ENCODE results near the gene DOC2A. TPM values are rescaled to one million over a fixed set of nuclear protein-coding genes. Genes with fewer than 3 reads are reported as not detected.

The DOC2A gene
- total and polyA plus RNA-seq, 2 of the 4 experiments (the other 2 are of a cell fraction) = under 0.01 to 0.48 TPM

DNA sequence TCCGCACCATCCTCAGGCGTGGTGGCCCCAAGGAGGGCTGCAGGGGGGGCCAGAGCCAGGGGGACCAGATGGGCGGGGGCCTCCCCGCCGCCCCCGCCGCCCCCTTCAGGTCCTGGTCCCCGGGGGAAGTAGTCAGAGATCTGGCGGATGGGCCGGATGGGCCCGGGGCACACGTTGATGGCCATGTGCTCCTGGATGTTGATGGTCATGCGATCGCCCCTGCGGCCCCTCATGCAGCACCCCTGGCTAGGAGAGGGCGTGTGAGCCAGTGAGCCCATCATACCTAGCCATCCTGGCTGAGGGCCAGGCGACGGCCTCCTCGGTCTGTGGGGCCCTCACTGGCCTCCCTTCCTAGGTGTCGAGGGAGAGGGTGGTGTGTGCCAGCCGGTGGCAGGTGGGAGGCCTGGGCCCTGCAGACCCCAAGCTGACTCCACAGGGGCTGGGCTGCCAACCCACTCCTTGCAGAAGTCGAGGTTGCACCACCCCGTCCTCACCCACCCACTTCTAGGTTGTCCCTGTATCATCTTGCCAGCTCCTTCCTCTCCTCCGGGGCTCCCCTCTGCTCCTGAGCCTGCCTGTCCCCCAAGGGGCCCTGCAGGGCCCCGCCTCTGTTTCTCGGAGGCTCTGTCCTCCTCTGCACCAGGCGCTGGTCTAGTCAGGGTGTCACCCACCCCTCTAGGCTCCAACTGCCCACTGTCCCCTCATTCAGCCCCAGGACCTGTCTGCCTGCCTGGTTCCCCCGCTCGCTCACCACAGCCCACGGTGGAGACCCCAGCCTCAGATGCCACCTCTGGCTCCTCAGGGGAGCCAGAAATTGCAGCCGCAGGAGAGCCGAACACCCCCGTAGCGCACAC is 610 bp downstream of the DOC2A start:
- no peak for DNase-seq
- 16% methylated on average over 16 of the region's 34 CpGs; no CpG with 5 or more reads in 1 of the 2 experiments for WGBS, 2 experiments (ENCODE audit: extremely low coverage in 2 of 2, insufficient read length in 1 of 2)
- H3K4me3 ChIP-seq (ENCODE audit: insufficient read depth, low read depth, low read length) = no peak overlapping the region
- H4K8ac ChIP-seq (ENCODE audit: low read depth in 2 of 2, low read length in 2 of 2) = no peak overlapping the region
- no peak overlapping the region for H3K18ac ChIP-seq (ENCODE audit: low read depth, low read length)
- H3K27ac ChIP-seq (ENCODE audit: insufficient read depth, low read length) = no peak overlapping the region
- BruUV-seq (replicated peaks) = no TSS peak
- peak overlapping the region; percentile 23 for H2AFZ ChIP-seq (replicated peaks; ENCODE audit: low read length, poor library complexity)
- H3K4me2 ChIP-seq (ENCODE audit: low read depth, low read length) = no peak overlapping the region; the same call in 1 of the 2 replicates
- no peak overlapping the region for H2BK20ac ChIP-seq (ENCODE audit: low read depth, low read length)
- H4K5ac ChIP-seq (ENCODE audit: low read depth, low read length) = no peak overlapping the region
- H3K56ac ChIP-seq (ENCODE audit: extremely low read depth, insufficient read depth, low read length) = no peak overlapping the region
- ChIA-PET POLR2A (ENCODE audit: unreplicated experiment) (no interaction called here), CTCF (no interaction called here)
- H3K36me3 ChIP-seq (ENCODE audit: control insufficient read depth, insufficient read depth, low read length) = no peaks in the 10 kb centered on the region
- H3K14ac ChIP-seq (replicated peaks; ENCODE audit: low read depth, low read length) = no peak overlapping the region
- H3K9ac ChIP-seq (ENCODE audit: low read depth, low read length) = no peak overlapping the region
- H4K91ac ChIP-seq (ENCODE audit: insufficient read depth, low read depth, low read length) = no peak overlapping the region
- no peaks in the 10 kb centered on the region; the same call in 1 of the 2 replicates for H4K20me1 ChIP-seq (ENCODE audit: insufficient read depth, low read length)
- dilution Hi-C loops (cut with HindIII; ENCODE audit: low sequenced_read_pairs, unreplicated experiment) (no loop called here), in situ Hi-C loops (cut with MboI; ENCODE audit: low sequenced_read_pairs) (no loop called here), intact Hi-C loops (cut with micrococcal nuclease) (no loop called here)
- H3K79me1 ChIP-seq (ENCODE audit: low read depth in 1 of 2, low read length in 2 of 2) = no peaks in the 10 kb centered on the region; a peak in 1 of 4 replicates
- no peaks in the 10 kb centered on the region for H3K9me3 ChIP-seq (ENCODE audit: control insufficient read depth, insufficient read depth, low read length)
- TF ChIP-seq, protein P1, sequence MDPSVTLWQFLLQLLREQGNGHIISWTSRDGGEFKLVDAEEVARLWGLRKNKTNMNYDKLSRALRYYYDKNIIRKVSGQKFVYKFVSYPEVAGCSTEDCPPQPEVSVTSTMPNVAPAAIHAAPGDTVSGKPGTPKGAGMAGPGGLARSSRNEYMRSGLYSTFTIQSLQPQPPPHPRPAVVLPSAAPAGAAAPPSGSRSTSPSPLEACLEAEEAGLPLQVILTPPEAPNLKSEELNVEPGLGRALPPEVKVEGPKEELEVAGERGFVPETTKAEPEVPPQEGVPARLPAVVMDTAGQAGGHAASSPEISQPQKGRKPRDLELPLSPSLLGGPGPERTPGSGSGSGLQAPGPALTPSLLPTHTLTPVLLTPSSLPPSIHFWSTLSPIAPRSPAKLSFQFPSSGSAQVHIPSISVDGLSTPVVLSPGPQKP (IDR thresholded peaks at IDR 0.05; ENCODE audit: borderline replicate concordance, low read depth, low read length) = no peak
- no peak for TF ChIP-seq MAZ (IDR thresholded peaks at IDR 0.05; ENCODE audit: borderline replicate concordance, low read depth, low read length)
- TF ChIP-seq RCOR1 (IDR thresholded peaks at IDR 0.05; ENCODE audit: insufficient replicate concordance, low read length) = no peak
- peak; percentile 8; the same call in 1 of the 2 replicates for ATAC-seq (ENCODE audit: low read depth)
- H3K23ac ChIP-seq (ENCODE audit: low read depth, low read length) = no peak overlapping the region
- H2AK9ac ChIP-seq (replicated peaks; ENCODE audit: low read depth, low read length, poor library complexity) = peak overlapping the region; percentile 61
- H3K4me1 ChIP-seq (ENCODE audit: control insufficient read depth, insufficient read depth, low read length) = no peaks in the 10 kb centered on the region; the same call in 1 of the 2 replicates
- H3K9me1 ChIP-seq (ENCODE audit: insufficient read depth, low read length) = no peaks in the 10 kb centered on the region
- H2BK5ac ChIP-seq (ENCODE audit: low read depth, low read length, poor library complexity, severe bottlenecking) = no peak overlapping the region
- no peak overlapping the region for H2BK120ac ChIP-seq (ENCODE audit: low read depth, low read length)
- H2BK15ac ChIP-seq (ENCODE audit: low read depth, low read length) = no peak overlapping the region
- H3K27me3 ChIP-seq (ENCODE audit: control insufficient read depth, insufficient read depth, low read length) = peaks cover 27% of the 10 kb centered on the region
- H2AK5ac ChIP-seq (ENCODE audit: low read depth, low read length) = no peak overlapping the region
- H3K4ac ChIP-seq (ENCODE audit: low read depth, low read length) = no peak overlapping the region

Data from IMR-90 (cell line).